D721Med (cell line): ENCODE data around the gene ZBTB7C.

Experiments
- DNase-seq: peaks from one replicate; pipeline ENCODE4 v3.0.0; 2011; ENCODE audit warnings: low spot score; ENCODE audit not compliant: insufficient read length
- FAIRE-seq: peaks from 2 replicates; lab custom pipeline; 2011; peaks lifted over from hg19 to GRCh38; lab: Jason Lieb, UNC
- TF ChIP-seq, protein P1 (sequence below): IDR thresholded peaks from 2 replicates; pipeline ENCODE4 v1.5.1; 2012; ENCODE audit warnings: mild to moderate bottlenecking, control low read depth; ENCODE audit not compliant: insufficient read depth; ENCODE audit errors: missing control alignments

Gene ZBTB7C

DNA sequence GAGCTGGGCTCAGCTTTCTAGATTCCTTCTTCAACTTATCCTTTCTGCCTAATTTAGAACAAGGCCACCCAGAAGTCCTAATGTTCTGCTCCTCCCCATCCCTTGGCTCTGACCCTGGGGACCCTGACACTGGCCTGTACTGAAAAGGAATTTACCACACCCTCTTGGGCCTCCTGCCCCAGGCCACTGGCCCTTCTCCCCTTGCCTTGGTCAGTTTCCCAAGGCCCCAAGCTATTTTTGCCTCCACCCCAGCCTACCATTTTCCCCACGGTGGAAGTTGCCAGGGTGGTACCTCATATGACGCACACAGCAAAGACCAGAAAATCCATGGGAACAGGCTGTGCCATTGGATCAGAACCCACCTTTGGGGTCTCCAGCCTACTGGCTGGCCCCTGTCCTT is 72.1 kb downstream of the ZBTB7C start:
- no peak for FAIRE-seq
- no peak for DNase-seq
- TF ChIP-seq, protein P1, sequence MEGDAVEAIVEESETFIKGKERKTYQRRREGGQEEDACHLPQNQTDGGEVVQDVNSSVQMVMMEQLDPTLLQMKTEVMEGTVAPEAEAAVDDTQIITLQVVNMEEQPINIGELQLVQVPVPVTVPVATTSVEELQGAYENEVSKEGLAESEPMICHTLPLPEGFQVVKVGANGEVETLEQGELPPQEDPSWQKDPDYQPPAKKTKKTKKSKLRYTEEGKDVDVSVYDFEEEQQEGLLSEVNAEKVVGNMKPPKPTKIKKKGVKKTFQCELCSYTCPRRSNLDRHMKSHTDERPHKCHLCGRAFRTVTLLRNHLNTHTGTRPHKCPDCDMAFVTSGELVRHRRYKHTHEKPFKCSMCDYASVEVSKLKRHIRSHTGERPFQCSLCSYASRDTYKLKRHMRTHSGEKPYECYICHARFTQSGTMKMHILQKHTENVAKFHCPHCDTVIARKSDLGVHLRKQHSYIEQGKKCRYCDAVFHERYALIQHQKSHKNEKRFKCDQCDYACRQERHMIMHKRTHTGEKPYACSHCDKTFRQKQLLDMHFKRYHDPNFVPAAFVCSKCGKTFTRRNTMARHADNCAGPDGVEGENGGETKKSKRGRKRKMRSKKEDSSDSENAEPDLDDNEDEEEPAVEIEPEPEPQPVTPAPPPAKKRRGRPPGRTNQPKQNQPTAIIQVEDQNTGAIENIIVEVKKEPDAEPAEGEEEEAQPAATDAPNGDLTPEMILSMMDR: no peak

DNA sequence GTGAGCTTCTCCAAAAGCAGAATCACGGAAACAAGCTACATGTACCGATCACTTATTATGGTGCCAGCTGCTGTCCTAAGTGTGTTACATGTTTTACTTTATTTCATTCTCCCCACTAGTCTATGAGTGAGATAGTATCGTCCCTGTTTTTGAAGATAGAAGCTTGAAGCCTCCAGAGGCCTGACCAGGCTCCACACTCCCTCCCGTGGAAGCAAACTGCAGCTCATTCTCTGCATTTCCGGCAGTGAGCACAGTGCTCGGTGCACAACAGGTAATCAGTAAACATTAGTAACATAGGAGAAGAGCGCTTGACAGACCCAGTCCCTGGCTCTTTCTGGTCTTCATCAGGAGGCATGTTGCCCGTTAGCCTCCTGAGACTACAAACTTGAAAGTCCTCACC is 72.9 kb downstream of the ZBTB7C start:
- FAIRE-seq (no peak), DNase-seq (no peak)
- TF ChIP-seq, protein P1: no peak

DNA sequence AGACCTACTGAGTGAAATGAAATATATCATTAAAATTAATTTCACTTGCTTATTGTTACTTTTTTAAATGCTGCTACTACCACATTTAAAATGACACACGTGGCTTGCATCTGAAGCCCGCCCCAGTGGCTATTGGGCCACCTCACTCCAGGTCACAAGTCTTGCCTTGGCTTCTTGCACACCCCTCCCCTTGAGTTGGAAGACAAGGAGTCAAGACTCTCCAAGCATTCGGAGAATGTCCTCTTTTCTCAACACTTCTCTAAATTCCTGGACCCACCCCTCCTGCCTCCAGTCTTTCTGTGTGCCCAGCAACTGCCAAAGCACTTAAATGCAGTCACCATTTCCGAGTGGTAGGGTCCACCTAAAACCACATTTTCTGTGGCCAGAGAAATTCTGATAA is 73.4 kb downstream of the ZBTB7C start:
- DNase-seq (no peak), FAIRE-seq (no peak)

DNA sequence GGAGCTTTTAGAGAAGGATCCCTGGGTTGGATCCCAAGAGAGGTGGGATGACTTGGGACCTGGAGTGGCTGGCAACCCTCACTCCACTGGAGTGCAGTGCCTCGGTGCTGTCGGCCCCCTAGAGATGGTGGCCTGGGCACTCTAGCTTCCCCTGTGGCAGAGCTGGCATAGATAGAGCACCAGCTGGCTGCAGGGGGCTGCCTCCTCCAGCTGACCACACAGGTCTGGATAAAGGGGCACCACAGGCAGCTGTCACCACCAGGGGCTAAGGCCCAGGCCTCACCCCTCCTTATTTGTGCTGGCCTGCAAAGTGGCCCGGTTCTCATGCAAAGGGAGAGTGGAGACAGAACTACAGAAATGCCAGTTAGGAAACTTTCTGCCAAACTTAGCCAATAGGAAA is 74.3 kb downstream of the ZBTB7C start:
- TF ChIP-seq, protein P1: no peak

More for the DNA sequence above, 73.4 kb downstream of the ZBTB7C start:
- TF ChIP-seq, protein P1: no peak

DNA sequence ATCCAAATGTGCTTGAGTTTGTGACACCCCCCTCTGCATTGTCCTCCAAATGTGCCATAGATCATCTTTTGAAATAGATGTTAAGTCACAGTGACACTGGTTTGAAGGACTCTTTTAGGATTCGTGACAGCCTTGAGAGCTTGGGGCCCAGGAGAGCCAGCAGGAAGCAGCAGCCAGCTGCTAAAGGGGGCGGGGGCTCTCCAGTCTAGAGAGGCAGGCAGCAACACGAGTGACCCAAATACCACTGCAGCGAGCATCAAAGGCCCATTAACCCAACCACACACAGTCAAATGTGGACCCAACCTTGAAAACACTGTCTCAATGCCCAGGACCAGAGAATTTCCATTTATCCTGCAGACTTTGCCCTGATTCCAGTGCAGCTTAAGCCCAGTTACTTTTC is 75.6 kb downstream of the ZBTB7C start:
- no peak for DNase-seq
- FAIRE-seq: no peak
- TF ChIP-seq, protein P1: no peak

More for the DNA sequence above, 74.3 kb downstream of the ZBTB7C start:
- no peak for DNase-seq
- no peak for FAIRE-seq

DNA sequence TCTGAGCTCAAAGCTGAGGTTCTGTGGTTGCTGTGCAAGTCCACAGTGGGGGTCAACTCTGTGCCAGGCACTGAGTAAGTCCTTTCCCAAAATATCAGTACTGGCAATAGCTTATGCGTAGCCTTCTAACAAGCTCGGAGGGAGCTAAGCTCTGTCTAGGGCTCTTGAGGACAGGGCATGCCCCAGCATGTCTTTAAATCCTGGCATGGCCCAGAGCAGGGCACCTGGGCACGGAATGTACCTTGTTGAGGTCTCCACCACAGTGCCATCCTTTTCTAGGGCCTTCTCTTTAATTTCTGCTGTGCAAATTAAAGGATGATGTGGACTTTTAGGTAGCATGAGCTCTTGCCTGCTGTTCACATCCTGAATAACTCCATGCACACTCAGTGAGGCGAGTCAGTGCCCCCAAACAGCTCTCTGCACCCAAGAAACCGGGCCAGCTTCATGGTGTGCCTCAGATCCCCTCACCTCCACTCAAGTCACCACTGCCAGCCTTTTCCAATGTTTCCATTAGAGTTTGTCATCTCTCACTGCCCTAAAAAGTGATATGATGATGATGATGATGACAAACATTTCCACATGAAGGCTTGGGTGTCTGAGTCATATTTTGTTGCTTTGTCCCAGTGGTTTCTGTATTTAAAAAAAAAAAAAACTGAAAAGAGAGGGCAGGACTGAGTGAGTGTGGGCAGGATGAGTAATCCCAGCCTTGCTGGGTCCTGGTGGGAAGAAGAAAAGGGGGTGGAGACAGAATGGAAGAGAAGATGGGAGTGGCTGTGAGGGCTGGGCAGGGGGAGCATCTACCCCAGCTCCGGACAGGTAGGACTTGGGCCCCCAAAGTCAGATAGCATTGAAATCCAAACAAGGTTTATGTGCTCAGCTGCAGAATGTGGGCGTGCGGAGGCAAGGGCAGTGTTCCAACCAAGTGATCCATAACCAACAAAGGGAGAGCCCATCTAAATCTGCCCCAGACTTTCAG is 78.9 kb downstream of the ZBTB7C start:
- TF ChIP-seq, protein P1: no peak
- FAIRE-seq (no peak), DNase-seq (no peak)
